ENCODE data around the gene CRTC1.

CRTC1 gene

GRCh38 chr19:18742324-18742723, 58.8 kb downstream of the CRTC1 start:
- Histone ChIP-seq H3K4me2 (ENCODE audit: low read depth, low read length, poor library complexity, severe bottlenecking) (no peak overlapping the region), H4K20me1 (ENCODE audit: low read depth, low read length) (no peaks in the 10 kb centered on the region), H3K4me3 (ENCODE audit: insufficient read depth, low read length, poor library complexity, severe bottlenecking) (no peak overlapping the region), H3K27ac (ENCODE audit: low read depth, low read length) (no peak overlapping the region), H3K36me3 (ENCODE audit: low read length) (no peaks in the 10 kb centered on the region), H3K9me2 (replicated peaks; ENCODE audit: insufficient read depth, low read length) (no peaks in the 10 kb centered on the region), H3K79me2 (ENCODE audit: insufficient read depth, low read length) (no peaks in the 10 kb centered on the region), H2AFZ (ENCODE audit: low read depth, low read length, severe bottlenecking) (no peak overlapping the region), H3K9ac (ENCODE audit: low read length) (no peak overlapping the region), H3K9me3 (ENCODE audit: insufficient read depth, low read length) (no peaks in the 10 kb centered on the region), H3K27me3 (ENCODE audit: low read length) (no peaks in the 10 kb centered on the region), H3F3A (ENCODE audit: insufficient read depth) (no peaks in the 10 kb centered on the region)
- no peak for TF ChIP-seq EZH2phosphoT487 (conservative IDR thresholded peaks at IDR 0.05; ENCODE audit: low read length)
- TF ChIP-seq CTCF (IDR thresholded peaks at IDR 0.05; ENCODE audit: insufficient read depth, low read length, poor library complexity, severe bottlenecking) = no peak

- Histone ChIP-seq H3K36me3 (ENCODE audit: low read length) (no peaks in the 10 kb centered on the region), H3K9me2 (replicated peaks; ENCODE audit: insufficient read depth, low read length) (no peaks in the 10 kb centered on the region), H3F3A (ENCODE audit: insufficient read depth) (no peaks in the 10 kb centered on the region), H3K9ac (ENCODE audit: low read length) (no peak overlapping the region), H3K4me3 (ENCODE audit: insufficient read depth, low read length, poor library complexity, severe bottlenecking) (no peak overlapping the region), H3K27me3 (ENCODE audit: low read length) (no peaks in the 10 kb centered on the region), H2AFZ (ENCODE audit: low read depth, low read length, severe bottlenecking) (no peak overlapping the region), H3K79me2 (ENCODE audit: insufficient read depth, low read length) (no peaks in the 10 kb centered on the region), H3K4me2 (ENCODE audit: low read depth, low read length, poor library complexity, severe bottlenecking) (no peak overlapping the region), H3K9me3 (ENCODE audit: insufficient read depth, low read length) (no peaks in the 10 kb centered on the region), H3K27ac (ENCODE audit: low read depth, low read length) (no peak overlapping the region), H4K20me1 (ENCODE audit: low read depth, low read length) (no peaks in the 10 kb centered on the region)
- TF ChIP-seq CTCF (IDR thresholded peaks at IDR 0.05; ENCODE audit: insufficient read depth, low read length, poor library complexity, severe bottlenecking) (no peak), EZH2phosphoT487 (conservative IDR thresholded peaks at IDR 0.05; ENCODE audit: low read length) (no peak)
These were observed 59.6 kb downstream of the CRTC1 start for GRCh38 chr19:18742838-18743783.

- Histone ChIP-seq H3K27me3 (ENCODE audit: low read length) (no peaks in the 10 kb centered on the region), H2AFZ (ENCODE audit: low read depth, low read length, severe bottlenecking) (no peak overlapping the region), H3K9me3 (ENCODE audit: insufficient read depth, low read length) (no peaks in the 10 kb centered on the region), H3K36me3 (ENCODE audit: low read length) (no peaks in the 10 kb centered on the region), H3K27ac (ENCODE audit: low read depth, low read length) (no peak overlapping the region), H3K4me3 (ENCODE audit: insufficient read depth, low read length, poor library complexity, severe bottlenecking) (no peak overlapping the region), H3K9me2 (replicated peaks; ENCODE audit: insufficient read depth, low read length) (no peaks in the 10 kb centered on the region), H3F3A (ENCODE audit: insufficient read depth) (no peaks in the 10 kb centered on the region), H3K4me2 (ENCODE audit: low read depth, low read length, poor library complexity, severe bottlenecking) (no peak overlapping the region), H3K9ac (ENCODE audit: low read length) (no peak overlapping the region), H3K79me2 (ENCODE audit: insufficient read depth, low read length) (no peaks in the 10 kb centered on the region), H4K20me1 (ENCODE audit: low read depth, low read length) (no peaks in the 10 kb centered on the region)
- no peak for TF ChIP-seq EZH2phosphoT487 (conservative IDR thresholded peaks at IDR 0.05; ENCODE audit: low read length)
- no peak for TF ChIP-seq CTCF (IDR thresholded peaks at IDR 0.05; ENCODE audit: insufficient read depth, low read length, poor library complexity, severe bottlenecking)
These were observed 60.4 kb downstream of the CRTC1 start for GRCh38 chr19:18743784-18744418.

Measured in SU-DHL-6 (cell line).